ENCODE data around the gene BORCS8.

- no peak for TF ChIP-seq POLR2A (IDR thresholded peaks at IDR 0.05; ENCODE audit: low read depth, low read length)
- TF ChIP-seq CTCF (conservative IDR thresholded peaks at IDR 0.05; ENCODE audit: low read depth, low read length) = no peak
- no peak for TF ChIP-seq SMC3 (IDR thresholded peaks at IDR 0.05; ENCODE audit: low read depth, low read length)
- no peak for TF ChIP-seq CHD1 (IDR thresholded peaks at IDR 0.05; ENCODE audit: low read depth, low read length)
- TF ChIP-seq MXI1 (IDR thresholded peaks at IDR 0.05; ENCODE audit: borderline replicate concordance, low read depth, low read length) = no peak
- no peak for TF ChIP-seq CEBPB (IDR thresholded peaks at IDR 0.05; ENCODE audit: low read depth, low read length)
- TF ChIP-seq USF2 (IDR thresholded peaks at IDR 0.05; ENCODE audit: low read depth, low read length) = no peak
- no peak for TF ChIP-seq RAD21 (IDR thresholded peaks at IDR 0.05; ENCODE audit: low read length)
- TF ChIP-seq MAZ (IDR thresholded peaks at IDR 0.05; ENCODE audit: borderline replicate concordance, low read depth, low read length) = no peak
- TF ChIP-seq RCOR1 (IDR thresholded peaks at IDR 0.05; ENCODE audit: insufficient replicate concordance, low read length) = no peak
- no peak for TF ChIP-seq FOS (IDR thresholded peaks at IDR 0.05; ENCODE audit: low read depth, low read length)
- TF ChIP-seq RFX5 (IDR thresholded peaks at IDR 0.05; ENCODE audit: low read depth, low read length) = no peak
- TF ChIP-seq MAFK (IDR thresholded peaks at IDR 0.05; ENCODE audit: low read depth, low read length) = no peak
- TF ChIP-seq BHLHE40 (IDR thresholded peaks at IDR 0.05; ENCODE audit: low read depth, low read length) = no peak
Measured at GRCh38 chr19:19186742-19187141, 5.2 kb downstream of the BORCS8 start.

All from IMR-90 (cell line).